ENCODE data around the gene APOBEC3C. TPM values are rescaled to one million over a fixed set of nuclear protein-coding genes. Genes with fewer than 3 reads are reported as not detected.
"Not testable (repeated sequence)": the region's sequence is repeated elsewhere in the genome, so short reads cannot be mapped to it uniquely, and the experiment has no call there.

APOBEC3C gene
- total RNA-seq, 2 donors from 2014 or later: 9.1 to 12.5 TPM

- H3K36me3 ChIP-seq: peaks cover 5% of the 10 kb centered on the region
- no peaks in the 10 kb centered on the region for H3K27me3 ChIP-seq
- no peak for TF ChIP-seq CTCF (IDR thresholded peaks at IDR 0.05)
- no peak overlapping the region for H3K4me3 ChIP-seq
- H3K27ac ChIP-seq: peak overlapping the region; percentile 87 to 89
- no peak for DNase-seq (ENCODE audit: low spot score)
- no peaks in the 10 kb centered on the region for H3K9me3 ChIP-seq
- peaks cover 0 to 11% of the 10 kb centered on the region in 2 donors for H3K4me1 ChIP-seq
Measured at GRCh38 chr22:39039306-39040126, 25.5 kb downstream of the APOBEC3C start.

- H3K36me3 ChIP-seq; H3K27me3 ChIP-seq; H3K9me3 ChIP-seq; DNase-seq (ENCODE audit: low spot score): not testable (repeated sequence)
- Histone ChIP-seq H3K4me1 (peaks cover 0 to 11% of the 10 kb centered on the region in 2 donors), H3K4me3 (peak overlapping the region; percentile 70 to 77), H3K27ac (peak overlapping the region; percentile 87 to 89)
Measured at GRCh38 chr22:39040155-39040537, 26.1 kb downstream of the APOBEC3C start.

- Histone ChIP-seq H3K4me1 (peaks cover 0 to 11% of the 10 kb centered on the region in 2 donors), H3K4me3 (peak within 1 kb of the TSS; percentile 70 to 77), H3K27ac (peak within 1 kb of the TSS; percentile 87 to 89)
- H3K27me3 ChIP-seq, H3K9me3 ChIP-seq, H3K36me3 ChIP-seq: not testable (repeated sequence)
- peak; percentile 73 for DNase-seq (ENCODE audit: low spot score)
Measured at GRCh38 chr22:39040538-39041296, 26.7 kb downstream of the APOBEC3C start, which contains the start of gene APOBEC3F. Gene APOBEC3F, plus strand, starts transcription at chr22:39040864. Its CDS starts 97 bp downstream, at chr22:39040961.

- peaks cover 0 to 11% of the 10 kb centered on the region in 2 donors for H3K4me1 ChIP-seq
- no peak for DNase-seq (ENCODE audit: low spot score)
- peaks cover 5% of the 10 kb centered on the region for H3K36me3 ChIP-seq
- no peak overlapping the region for H3K4me3 ChIP-seq
- TF ChIP-seq CTCF (IDR thresholded peaks at IDR 0.05): no peak
- H3K27ac ChIP-seq: no peak overlapping the region
- H3K9me3 ChIP-seq: no peaks in the 10 kb centered on the region
- H3K27me3 ChIP-seq: no peaks in the 10 kb centered on the region
Measured at GRCh38 chr22:39041908-39042307, 27.9 kb downstream of the APOBEC3C start.

- not testable (repeated sequence) for H3K27ac ChIP-seq; H3K36me3 ChIP-seq; H3K4me3 ChIP-seq; H3K27me3 ChIP-seq; H3K9me3 ChIP-seq; DNase-seq (ENCODE audit: low spot score)
- peaks cover 0 to 11% of the 10 kb centered on the region in 2 donors for H3K4me1 ChIP-seq
Measured at GRCh38 chr22:39043063-39043462, 29.0 kb downstream of the APOBEC3C start.

- DNase-seq (ENCODE audit: low spot score); H3K9me3 ChIP-seq; H3K27ac ChIP-seq; H3K36me3 ChIP-seq; H3K4me3 ChIP-seq; H3K27me3 ChIP-seq: not testable (repeated sequence)
- H3K4me1 ChIP-seq: peaks cover 0 to 11% of the 10 kb centered on the region in 2 donors
Measured at GRCh38 chr22:39045136-39045535, 31.1 kb downstream of the APOBEC3C start.

GRCh38 chr22:39049486-39049885, 35.4 kb downstream of the APOBEC3C start:
- not testable (repeated sequence) for H3K9me3 ChIP-seq; DNase-seq (ENCODE audit: low spot score); H3K27me3 ChIP-seq; H3K4me1 ChIP-seq; H3K27ac ChIP-seq; H3K36me3 ChIP-seq; H3K4me3 ChIP-seq

- H3K4me3 ChIP-seq; H3K36me3 ChIP-seq; H3K27ac ChIP-seq; H3K4me1 ChIP-seq; H3K9me3 ChIP-seq; DNase-seq (ENCODE audit: low spot score); H3K27me3 ChIP-seq: not testable (repeated sequence)
Measured at GRCh38 chr22:39051844-39052495, 37.9 kb downstream of the APOBEC3C start.
